Caco-2 (cell line): ENCODE data around the gene MELTF. TPM values are rescaled to one million over a fixed set of nuclear protein-coding genes. Genes with fewer than 3 reads are reported as not detected.
"Not testable (repeated sequence)": the region's sequence is repeated elsewhere in the genome, so short reads cannot be mapped to it uniquely, and the experiment has no call there.

ENCODE experiments used
- BruUV-seq: library from RNA; stranded (reverse); fragments of 400-500 nt; replicated peaks from 2 replicates; lab custom pipeline; 2021; lab: Mats Ljungman, UMichigan
- CTCF ChIA-PET: fragments of 300-600 bp; sonication (Branson Sonifier 250); formaldehyde crosslinking; loops from one replicate; lab custom pipeline; 2022; ENCODE audit warnings: antibody characterized with exemption; lab: Charles Lee
- POLR2A ChIA-PET: fragments of 300-600 bp; sonication (Branson Sonifier 250); formaldehyde crosslinking; loops from one replicate; lab custom pipeline; 2022; ENCODE audit warnings: antibody characterized with exemption; lab: Charles Lee
- DNase-seq, 2 experiments: peaks; one replicate each; pipeline versions ENCODE4 v3.0.0 to v3.0.0-alpha.2; 2020 to 2022
- H3K27me3 ChIP-seq: replicated peaks from 2 replicates; pipeline ENCODE4 v1.6.0; 2011; ENCODE audit warnings: low read length; ENCODE audit not compliant: control insufficient read depth, insufficient read depth
- H3K36me3 ChIP-seq: 2 replicates; pipeline ENCODE4 v1.5.1; 2011; ENCODE audit warnings: low read length; ENCODE audit not compliant: control insufficient read depth, insufficient read depth
- H3K4me1 ChIP-seq: fragments of 250-450 bp; sonication (Bioruptor Pico); 2 replicates; pipeline ENCODE4 v1.5.1; 2020; ENCODE audit warnings: mild to moderate bottlenecking
- H3K4me3 ChIP-seq: 2 replicates; pipeline ENCODE4 v1.5.1; 2011; ENCODE audit warnings: low read depth, mild to moderate bottlenecking, control low read depth, low read length
- H3K9me3 ChIP-seq: fragments of 250-450 bp; sonication (Bioruptor Pico); 2 replicates; pipeline ENCODE4 v1.5.1; 2020; ENCODE audit warnings: mild to moderate bottlenecking, moderate library complexity
- H3K27ac Mint-ChIP-seq: one replicate; pipeline ENCODE4 v1.8.0; 2022; ENCODE audit warnings: mixed read lengths; ENCODE audit not compliant: unreplicated experiment
- H3K27me3 Mint-ChIP-seq: one replicate; pipeline ENCODE4 v1.8.0; 2022; ENCODE audit warnings: mixed read lengths; ENCODE audit not compliant: insufficient read depth, unreplicated experiment
- H3K36me3 Mint-ChIP-seq: one replicate; pipeline ENCODE4 v1.8.0; 2022; ENCODE audit warnings: mild to moderate bottlenecking, mixed read lengths; ENCODE audit not compliant: insufficient read depth, unreplicated experiment
- H3K4me1 Mint-ChIP-seq: one replicate; pipeline ENCODE4 v1.8.0; 2022; ENCODE audit warnings: low read depth, mixed read lengths; ENCODE audit not compliant: unreplicated experiment
- H3K4me3 Mint-ChIP-seq: one replicate; pipeline ENCODE4 v1.8.0; 2022; ENCODE audit warnings: mild to moderate bottlenecking, moderate library complexity, mixed read lengths; ENCODE audit not compliant: unreplicated experiment
- H3K9me3 Mint-ChIP-seq: one replicate; pipeline ENCODE4 v1.8.0; 2022; ENCODE audit warnings: mixed read lengths; ENCODE audit not compliant: unreplicated experiment
- CTCF ChIP-seq, 2 experiments: fragments of 200-600 bp in 1 of 2; IDR thresholded peaks; 1 replicate in 1 of 2; 2 replicates in 1 of 2; pipeline versions ENCODE4 v1.5.1 to v1.8.0; 2011 to 2022; ENCODE audit warnings: antibody characterized with exemption in 1 of 2, control low read depth in 1 of 2, inconsistent platforms in 1 of 2, low read depth in 1 of 2, low read length in 1 of 2, mild to moderate bottlenecking in 1 of 2, moderate library complexity in 1 of 2; ENCODE audit not compliant: insufficient read depth in 1 of 2, severe bottlenecking in 1 of 2, unreplicated experiment in 1 of 2
- intact Hi-C: fragments of 100-400 bp; cut with micrococcal nuclease; formaldehyde crosslinking; loops from one replicate; pipeline ENCODE4 v1.10.0; 2022; ENCODE audit not compliant: unreplicated experiment
- total RNA-seq: library from RNA; stranded (reverse); gene quantifications from 2 replicates; pipeline ENCODE4 v1.2.3, GENCODE V29; 2022

MELTF gene
- total RNA-seq, 1 experiment from 2014 or later = 29.3 TPM

- POLR2A ChIA-PET = interaction anchor here (0.5 kb wide), 1 partner anchor 273 kb away, joined by 3 read pairs; no protein-coding TSS in a partner anchor
- CTCF ChIA-PET = no interaction called here
- Mint-ChIP-seq H3K36me3 (peaks cover 74% of the 10 kb centered on the region), H3K4me3 (no peak overlapping the region), H3K27me3 (no peaks in the 10 kb centered on the region), H3K4me1 (no peaks in the 10 kb centered on the region), H3K9me3 (peaks cover 12% of the 10 kb centered on the region), H3K27ac (no peak overlapping the region)
- intact Hi-C loops = no loop called here
- TF ChIP-seq CTCF (IDR thresholded peaks at IDR 0.05; ENCODE audit: insufficient read depth in 1 of 2, low read depth in 1 of 2, low read length in 1 of 2, severe bottlenecking in 1 of 2, unreplicated experiment in 1 of 2) = no peak
- Histone ChIP-seq H3K4me1 (no peaks in the 10 kb centered on the region), H3K27me3 (no peaks in the 10 kb centered on the region), H3K36me3 (no peaks in the 10 kb centered on the region), H3K9me3 (no peaks in the 10 kb centered on the region), H3K4me3 (no peak overlapping the region)
- no TSS peak for BruUV-seq
- DNase-seq = peak in 1 of 2 experiments; percentile 11
Observed at GRCh38 chr3:197038679-197039462, 9.3 kb upstream of the MELTF start.

- Mint-ChIP-seq H3K27me3 (no peaks in the 10 kb centered on the region), H3K4me3 (no peak overlapping the region), H3K36me3 (peaks cover 79% of the 10 kb centered on the region), H3K9me3 (peaks cover 12% of the 10 kb centered on the region), H3K27ac (no peak overlapping the region), H3K4me1 (peaks cover 13% of the 10 kb centered on the region)
- no peaks in the 10 kb centered on the region for H3K36me3 ChIP-seq
- no peak for DNase-seq
- no peak overlapping the region for H3K4me3 ChIP-seq
- TF ChIP-seq CTCF (IDR thresholded peaks at IDR 0.05; ENCODE audit: insufficient read depth in 1 of 2, low read depth in 1 of 2, low read length in 1 of 2, severe bottlenecking in 1 of 2, unreplicated experiment in 1 of 2) = no peak
- BruUV-seq = TSS peak; percentile 6
- ChIA-PET POLR2A (no interaction called here), CTCF (interaction anchor here (0.6 kb wide), 1 partner anchor 44 kb away, joined by 3 read pairs; no protein-coding TSS in a partner anchor)
- H3K9me3 ChIP-seq = no peaks in the 10 kb centered on the region
- intact Hi-C loops = no loop called here
- peaks cover 15% of the 10 kb centered on the region for H3K4me1 ChIP-seq
- H3K27me3 ChIP-seq = no peaks in the 10 kb centered on the region
Observed at GRCh38 chr3:197035577-197035976, 6.0 kb upstream of the MELTF start.

- BruUV-seq, H3K4me3 ChIP-seq, H3K36me3 ChIP-seq, H3K9me3 ChIP-seq, H3K27me3 Mint-ChIP-seq, POLR2A ChIA-PET, H3K27me3 ChIP-seq, intact Hi-C loops, CTCF ChIA-PET, H3K4me3 Mint-ChIP-seq: not testable (repeated sequence)
- peaks cover 17% of the 10 kb centered on the region for H3K4me1 ChIP-seq
- H3K27ac Mint-ChIP-seq = peak overlapping the region; percentile 27
- H3K36me3 Mint-ChIP-seq = peaks cover 72% of the 10 kb centered on the region
- peak in 1 of 2 experiments; percentile 36 for DNase-seq
- H3K9me3 Mint-ChIP-seq = peaks cover 12% of the 10 kb centered on the region
- H3K4me1 Mint-ChIP-seq = peaks cover 13% of the 10 kb centered on the region
Observed at GRCh38 chr3:197034778-197035177, 5.2 kb upstream of the MELTF start.

GRCh38 chr3:197033764-197034163 lies 4.1 kb upstream of the MELTF start:
- H3K9me3 ChIP-seq, H3K27me3 ChIP-seq, H3K4me3 Mint-ChIP-seq, intact Hi-C loops, H3K27ac Mint-ChIP-seq, BruUV-seq, H3K27me3 Mint-ChIP-seq, CTCF ChIA-PET, H3K4me3 ChIP-seq, H3K36me3 ChIP-seq, POLR2A ChIA-PET: not testable (repeated sequence)
- Mint-ChIP-seq H3K36me3 (peaks cover 71% of the 10 kb centered on the region), H3K9me3 (peaks cover 12% of the 10 kb centered on the region), H3K4me1 (peaks cover 13% of the 10 kb centered on the region)
- DNase-seq = peak in 1 of 2 experiments; percentile 14
- peaks cover 17% of the 10 kb centered on the region for H3K4me1 ChIP-seq
